ENCODE measurements around the gene BIN2.
"Not testable (repeated sequence)": the region's sequence is repeated elsewhere in the genome, so short reads cannot be mapped to it uniquely, and the experiment has no call there.

The BIN2 gene

DNA sequence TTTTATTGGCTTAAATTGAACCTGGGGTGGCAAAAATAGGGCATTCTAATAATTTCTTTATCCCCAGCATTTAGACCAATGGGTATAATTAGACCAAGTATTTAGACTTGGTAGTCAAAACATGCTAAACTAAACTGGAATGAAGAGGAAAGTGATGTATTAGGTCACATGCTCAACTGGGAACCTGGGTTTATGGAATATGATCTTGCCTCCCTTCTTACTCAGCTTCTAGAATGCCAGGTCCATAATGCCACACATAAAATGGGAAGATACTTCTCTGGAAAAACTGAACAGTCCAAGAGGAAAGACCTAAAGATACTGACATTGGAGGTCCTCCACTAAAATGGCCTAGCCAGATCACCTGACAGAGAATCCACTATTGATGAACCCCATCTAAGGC is 6.2 kb upstream of the BIN2 start:
- Mint-ChIP-seq H3K4me3 (peak overlapping the region; percentile 31), H3K9me3 (no peaks in the 10 kb centered on the region), H3K27ac (no peak overlapping the region), H3K36me3 (ENCODE audit: low read depth) (no peaks in the 10 kb centered on the region), H3K27me3 (no peaks in the 10 kb centered on the region), H3K4me1 (ENCODE audit: low read depth) (peaks cover 46% of the 10 kb centered on the region)

DNA sequence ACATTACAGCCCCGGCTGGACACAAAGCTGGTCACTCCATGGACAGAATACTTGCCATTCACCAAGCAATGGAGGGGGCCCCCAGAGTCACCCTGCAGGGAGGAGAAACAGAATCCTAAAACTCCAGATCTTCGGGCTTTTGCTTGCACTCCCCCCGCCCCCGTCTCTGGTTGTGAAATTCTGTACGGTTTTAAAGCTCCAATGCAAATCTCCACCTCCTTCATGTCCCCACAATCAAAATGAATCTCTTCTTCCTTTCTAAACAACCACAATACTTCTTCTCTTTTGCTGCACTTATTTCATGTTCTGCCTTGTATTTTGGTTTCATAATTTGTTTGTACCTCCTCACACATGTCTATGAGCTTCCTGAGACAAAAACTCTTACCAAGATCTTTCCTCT is 5.8 kb upstream of the BIN2 start:
- Mint-ChIP-seq H3K4me3 (peak overlapping the region; percentile 31), H3K36me3 (ENCODE audit: low read depth) (no peaks in the 10 kb centered on the region), H3K27ac (peak overlapping the region; percentile 87), H3K27me3 (no peaks in the 10 kb centered on the region), H3K9me3 (no peaks in the 10 kb centered on the region), H3K4me1 (ENCODE audit: low read depth) (peaks cover 51% of the 10 kb centered on the region)

DNA sequence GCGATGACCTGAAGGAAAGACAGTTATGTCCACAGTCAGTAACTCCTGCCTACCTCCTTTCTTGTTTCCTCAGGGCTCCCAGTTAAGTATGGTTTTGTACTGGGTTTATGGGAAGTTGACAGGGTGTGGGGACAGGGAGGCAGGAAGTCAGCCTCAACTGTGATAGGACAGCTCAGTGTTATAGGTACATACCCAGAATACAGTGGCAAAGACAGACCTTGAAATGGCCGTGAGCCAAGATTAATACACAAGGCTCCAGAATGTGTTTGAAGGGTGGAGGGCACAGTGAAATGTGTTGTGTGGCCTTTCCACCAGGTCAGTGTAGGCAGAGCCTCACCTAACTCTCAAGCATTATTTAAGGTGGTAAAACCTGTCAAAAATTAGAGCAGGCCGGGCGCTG is 4.6 kb upstream of the BIN2 start:
- Mint-ChIP-seq H3K27ac (no peak overlapping the region), H3K27me3 (no peaks in the 10 kb centered on the region), H3K4me1 (ENCODE audit: low read depth) (peaks cover 56% of the 10 kb centered on the region), H3K4me3 (peak overlapping the region; percentile 21), H3K36me3 (ENCODE audit: low read depth) (no peaks in the 10 kb centered on the region), H3K9me3 (no peaks in the 10 kb centered on the region)

DNA sequence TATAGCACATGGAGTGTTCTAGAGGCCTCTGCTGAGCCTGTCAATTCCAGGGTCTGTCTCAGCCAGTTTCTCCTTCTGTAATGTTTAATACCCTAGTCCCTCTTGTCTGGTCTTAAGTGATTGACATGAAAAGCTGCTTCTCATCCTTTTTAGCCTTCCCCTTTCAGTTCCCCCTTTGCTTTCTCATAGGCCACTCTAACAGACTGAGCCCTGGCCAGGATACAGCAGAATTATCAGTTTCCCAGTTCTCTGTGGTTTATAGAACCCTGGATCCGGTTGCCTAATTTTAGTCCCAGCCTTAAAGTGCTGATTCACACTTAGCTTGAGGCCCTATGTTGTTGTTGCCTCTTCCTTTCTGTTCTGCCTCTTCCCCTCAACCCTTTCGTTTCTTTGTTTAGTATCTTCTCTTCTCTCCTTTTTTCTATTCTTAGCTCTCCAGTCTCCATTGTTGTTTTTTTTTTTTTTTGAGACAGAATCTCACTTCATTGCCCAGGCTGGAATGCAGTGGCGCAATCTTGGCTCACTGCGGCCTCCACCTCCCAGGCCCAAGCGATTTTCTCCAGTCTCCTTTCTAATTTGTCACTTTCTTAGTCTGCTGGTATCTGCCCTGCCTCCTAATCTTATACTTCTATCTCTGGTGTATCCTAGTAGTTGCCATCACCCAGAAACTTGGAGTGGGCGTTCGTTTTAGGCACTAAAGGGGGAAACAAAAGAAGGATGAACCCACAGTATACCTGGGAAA is 2.9 kb upstream of the BIN2 start:
- H3K9me3 Mint-ChIP-seq, result no peaks in the 10 kb centered on the region
- H3K4me3 Mint-ChIP-seq, result peak overlapping the region; percentile 52
- peaks cover 71% of the 10 kb centered on the region for H3K4me1 Mint-ChIP-seq (ENCODE audit: low read depth)
- H3K36me3 Mint-ChIP-seq (ENCODE audit: low read depth), result peaks cover 9% of the 10 kb centered on the region
- no peaks in the 10 kb centered on the region for H3K27me3 Mint-ChIP-seq
- peak overlapping the region; percentile 95 for H3K27ac Mint-ChIP-seq

DNA sequence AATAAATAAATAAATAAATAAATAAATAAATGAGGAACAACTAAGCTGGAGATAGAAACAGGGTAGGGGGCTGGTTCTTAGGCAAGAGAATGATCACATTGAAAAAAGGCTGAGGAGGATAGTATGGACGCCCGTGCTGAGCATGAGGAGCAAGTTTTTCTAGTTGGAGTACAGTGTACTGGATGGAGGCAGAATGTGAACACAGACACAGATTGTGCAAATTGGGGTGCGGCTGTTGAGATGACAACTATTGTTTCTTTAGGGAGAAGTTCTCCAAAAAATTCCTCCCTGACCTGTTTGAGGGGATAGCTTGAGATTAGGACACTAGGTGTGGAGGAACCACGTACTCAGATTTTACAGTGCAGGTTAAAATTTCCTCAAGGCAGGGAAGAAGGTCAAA is 979 bp upstream of the BIN2 start:
- H3K27me3 Mint-ChIP-seq, result no peaks in the 10 kb centered on the region
- peak overlapping the region; percentile 80 for H3K27ac Mint-ChIP-seq
- no peaks in the 10 kb centered on the region for H3K9me3 Mint-ChIP-seq
- H3K4me3 Mint-ChIP-seq, result peak overlapping the region; percentile 63
- peaks cover 21% of the 10 kb centered on the region for H3K36me3 Mint-ChIP-seq (ENCODE audit: low read depth)
- H3K4me1 Mint-ChIP-seq (ENCODE audit: low read depth), result peaks cover 85% of the 10 kb centered on the region

DNA sequence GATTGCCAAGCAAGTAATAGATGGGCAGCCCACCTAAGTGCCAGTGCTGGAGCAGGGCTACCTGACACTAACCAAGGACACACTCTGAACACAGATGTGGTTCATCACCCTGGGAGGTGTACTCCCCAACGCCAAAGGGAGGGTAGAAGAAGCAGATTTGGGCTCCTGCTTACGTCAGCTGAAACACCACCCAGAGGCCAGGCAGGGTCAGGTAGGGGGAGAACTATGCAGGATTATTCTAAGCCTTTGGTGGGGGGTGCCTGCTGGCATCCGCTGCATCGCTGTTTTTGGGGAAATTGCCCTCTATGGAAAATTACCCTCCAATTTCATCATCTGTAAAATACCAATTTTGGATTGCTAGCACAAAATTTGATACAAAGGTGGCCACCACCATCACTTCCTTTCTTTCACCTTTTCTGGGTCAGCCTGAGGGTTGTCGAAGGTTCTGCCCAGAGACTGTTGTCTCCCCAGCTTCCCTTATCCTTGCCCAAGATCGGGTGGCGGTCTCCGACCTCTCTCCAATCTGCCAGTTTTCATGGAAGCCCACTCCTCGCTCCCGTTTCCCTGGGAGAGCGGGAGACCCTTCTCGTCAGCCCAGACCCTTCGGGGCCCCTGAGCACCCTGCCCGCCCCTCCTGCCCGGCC is 535 bp downstream of the BIN2 start:
- H3K4me1 Mint-ChIP-seq (ENCODE audit: low read depth), result peaks cover 88% of the 10 kb centered on the region
- H3K4me3 Mint-ChIP-seq, result peak overlapping the region; percentile 91
- H3K27me3 Mint-ChIP-seq, result no peaks in the 10 kb centered on the region
- H3K27ac Mint-ChIP-seq, result peak overlapping the region; percentile 98
- H3K9me3 Mint-ChIP-seq, result no peaks in the 10 kb centered on the region
- H3K36me3 Mint-ChIP-seq (ENCODE audit: low read depth), result peaks cover 26% of the 10 kb centered on the region

DNA sequence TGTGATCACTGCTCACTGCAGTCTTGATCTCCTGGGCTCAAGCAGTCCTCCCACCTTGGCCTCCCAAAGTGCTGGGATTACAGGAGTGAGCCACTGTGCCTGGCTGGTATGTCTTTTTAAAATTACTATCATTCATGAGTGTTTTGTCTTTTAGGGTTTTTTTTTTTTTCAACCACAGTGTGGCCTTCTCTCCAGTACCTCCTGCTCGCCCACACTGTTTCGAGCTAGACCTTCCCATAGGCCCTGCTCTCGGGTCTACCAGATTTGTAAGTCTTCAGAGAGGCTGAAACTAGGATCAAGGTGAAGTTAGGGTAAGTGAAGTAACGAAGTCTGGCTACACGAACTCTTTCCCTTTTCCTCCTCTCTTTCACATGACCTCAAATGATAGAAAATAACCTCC is 1.5 kb downstream of the BIN2 start:
- Mint-ChIP-seq H3K36me3 (ENCODE audit: low read depth) (peaks cover 31% of the 10 kb centered on the region), H3K9me3 (no peaks in the 10 kb centered on the region), H3K4me3 (peak overlapping the region; percentile 91), H3K27me3 (no peaks in the 10 kb centered on the region), H3K4me1 (ENCODE audit: low read depth) (peaks cover 85% of the 10 kb centered on the region), H3K27ac (peak overlapping the region; percentile 98)

DNA sequence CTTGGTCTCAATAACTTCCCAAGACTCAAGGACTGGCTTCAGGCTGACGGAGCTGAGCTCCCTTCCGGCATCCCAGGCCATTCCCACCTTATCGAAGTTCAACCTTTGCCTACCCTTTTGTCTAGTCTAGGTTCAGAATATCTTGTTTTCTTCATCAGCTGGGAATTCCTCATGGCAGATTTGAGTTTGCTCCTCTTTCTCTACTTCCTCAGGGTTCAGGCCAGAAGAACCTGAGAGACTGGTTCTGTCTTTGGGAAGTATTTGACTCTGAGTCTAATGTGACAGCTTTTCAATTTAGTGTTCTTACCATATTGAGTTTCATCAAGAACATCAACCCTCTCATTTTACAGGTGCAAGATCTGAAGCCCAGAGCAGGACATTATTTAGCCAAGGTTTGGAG is 2.1 kb downstream of the BIN2 start:
- Mint-ChIP-seq H3K27ac (peak overlapping the region; percentile 98), H3K9me3 (no peaks in the 10 kb centered on the region), H3K4me1 (ENCODE audit: low read depth) (peaks cover 84% of the 10 kb centered on the region), H3K36me3 (ENCODE audit: low read depth) (peaks cover 36% of the 10 kb centered on the region), H3K27me3 (no peaks in the 10 kb centered on the region), H3K4me3 (peak overlapping the region; percentile 91)

DNA sequence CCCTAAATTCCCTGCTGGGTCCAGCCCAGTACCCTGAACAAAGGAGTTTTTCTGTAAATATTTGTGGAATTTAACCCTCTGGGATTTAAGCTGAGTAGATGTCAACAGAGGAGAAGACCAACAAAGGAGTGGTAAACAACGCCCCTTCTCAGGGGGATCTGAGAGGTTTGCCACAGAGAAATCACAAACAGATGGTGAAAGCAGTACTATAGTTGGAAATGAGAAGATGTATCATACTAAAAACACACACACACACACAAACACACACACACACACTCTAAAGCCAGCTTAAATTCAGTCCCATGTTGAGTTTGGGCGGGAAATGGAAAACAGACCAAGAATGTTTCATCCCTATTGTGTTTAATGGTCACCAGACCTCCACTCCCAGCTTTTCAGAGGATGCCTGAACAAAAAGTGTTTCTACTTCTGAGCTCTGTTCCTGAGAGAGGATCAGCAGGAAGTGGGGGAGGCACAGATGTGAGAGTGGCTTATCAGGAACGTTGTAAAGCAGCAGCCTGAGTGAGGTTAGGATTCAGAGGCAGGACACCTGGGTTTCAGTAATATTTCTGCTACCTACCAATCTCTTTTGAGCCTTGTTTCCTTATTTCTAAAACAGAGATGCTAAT is 3.2 kb downstream of the BIN2 start:
- Mint-ChIP-seq H3K27me3 (no peaks in the 10 kb centered on the region), H3K27ac (peak overlapping the region; percentile 98), H3K4me1 (ENCODE audit: low read depth) (peaks cover 81% of the 10 kb centered on the region), H3K4me3 (peak overlapping the region; percentile 91), H3K9me3 (no peaks in the 10 kb centered on the region), H3K36me3 (ENCODE audit: low read depth) (peaks cover 40% of the 10 kb centered on the region)

DNA sequence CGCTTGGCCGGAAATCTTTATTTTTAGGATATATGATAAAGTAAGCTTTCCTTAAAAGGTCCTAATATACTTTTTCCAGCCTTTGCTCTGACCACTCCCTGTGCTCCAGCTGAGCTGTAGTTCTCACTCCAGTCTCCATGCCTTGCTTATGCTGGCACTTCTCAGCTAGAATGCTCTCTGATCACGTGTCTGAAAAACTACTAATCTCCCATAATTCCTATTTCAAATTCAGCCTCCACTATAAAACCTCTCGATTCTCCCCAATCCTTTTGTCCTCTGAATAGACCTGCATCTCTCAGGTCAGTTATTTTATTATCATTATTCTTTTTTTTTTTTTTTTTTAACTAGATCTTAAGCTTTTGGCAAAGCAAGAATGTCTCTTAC is 3.7 kb downstream of the BIN2 start:
- H3K27ac Mint-ChIP-seq, result peak overlapping the region; percentile 53
- H3K36me3 Mint-ChIP-seq (ENCODE audit: low read depth), result peaks cover 40% of the 10 kb centered on the region
- no peaks in the 10 kb centered on the region for H3K9me3 Mint-ChIP-seq
- peaks cover 80% of the 10 kb centered on the region for H3K4me1 Mint-ChIP-seq (ENCODE audit: low read depth)
- no peaks in the 10 kb centered on the region for H3K27me3 Mint-ChIP-seq
- H3K4me3 Mint-ChIP-seq, result peak overlapping the region; percentile 91

DNA sequence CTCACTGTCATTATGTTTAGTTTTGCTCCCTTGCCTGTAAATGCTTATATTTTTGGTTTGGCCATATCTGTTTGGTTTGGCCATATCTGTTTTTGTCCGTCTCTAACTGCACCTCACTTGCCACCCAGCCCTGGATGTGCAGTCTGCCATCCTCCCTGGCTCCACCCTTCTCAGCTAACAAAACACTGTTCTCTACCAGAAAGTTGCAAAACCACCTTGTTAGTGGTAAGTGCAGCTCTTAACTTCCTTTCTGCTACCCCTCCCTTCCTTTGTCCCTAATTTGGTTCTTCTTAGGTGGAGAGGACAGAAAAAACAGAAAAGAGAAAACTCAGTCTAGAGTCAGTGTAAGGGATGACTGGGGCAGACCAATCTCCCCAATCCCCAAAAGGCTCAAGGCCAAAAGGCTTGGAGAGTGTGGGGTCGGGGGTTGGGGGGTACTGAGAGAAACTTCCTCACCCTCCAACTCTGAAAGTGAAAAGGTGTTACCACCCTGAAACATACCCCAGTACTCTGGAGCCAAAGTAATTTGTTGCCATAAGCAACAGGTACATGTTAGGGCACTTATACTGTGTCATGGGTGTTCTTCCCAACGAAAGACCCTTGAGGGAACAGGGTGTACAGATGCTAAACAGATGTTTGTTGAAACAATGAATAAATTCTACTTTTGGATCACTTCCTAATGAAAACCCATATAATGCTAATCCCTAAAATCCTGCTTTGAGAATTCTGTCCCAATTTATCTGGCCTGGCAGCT is 5.0 kb downstream of the BIN2 start:
- peaks cover 73% of the 10 kb centered on the region for H3K4me1 Mint-ChIP-seq (ENCODE audit: low read depth)
- peak overlapping the region; percentile 40 for H3K4me3 Mint-ChIP-seq
- H3K27ac Mint-ChIP-seq, result peak overlapping the region; percentile 80
- peaks cover 40% of the 10 kb centered on the region for H3K36me3 Mint-ChIP-seq (ENCODE audit: low read depth)
- H3K27me3 Mint-ChIP-seq, result no peaks in the 10 kb centered on the region
- H3K9me3 Mint-ChIP-seq, result no peaks in the 10 kb centered on the region

DNA sequence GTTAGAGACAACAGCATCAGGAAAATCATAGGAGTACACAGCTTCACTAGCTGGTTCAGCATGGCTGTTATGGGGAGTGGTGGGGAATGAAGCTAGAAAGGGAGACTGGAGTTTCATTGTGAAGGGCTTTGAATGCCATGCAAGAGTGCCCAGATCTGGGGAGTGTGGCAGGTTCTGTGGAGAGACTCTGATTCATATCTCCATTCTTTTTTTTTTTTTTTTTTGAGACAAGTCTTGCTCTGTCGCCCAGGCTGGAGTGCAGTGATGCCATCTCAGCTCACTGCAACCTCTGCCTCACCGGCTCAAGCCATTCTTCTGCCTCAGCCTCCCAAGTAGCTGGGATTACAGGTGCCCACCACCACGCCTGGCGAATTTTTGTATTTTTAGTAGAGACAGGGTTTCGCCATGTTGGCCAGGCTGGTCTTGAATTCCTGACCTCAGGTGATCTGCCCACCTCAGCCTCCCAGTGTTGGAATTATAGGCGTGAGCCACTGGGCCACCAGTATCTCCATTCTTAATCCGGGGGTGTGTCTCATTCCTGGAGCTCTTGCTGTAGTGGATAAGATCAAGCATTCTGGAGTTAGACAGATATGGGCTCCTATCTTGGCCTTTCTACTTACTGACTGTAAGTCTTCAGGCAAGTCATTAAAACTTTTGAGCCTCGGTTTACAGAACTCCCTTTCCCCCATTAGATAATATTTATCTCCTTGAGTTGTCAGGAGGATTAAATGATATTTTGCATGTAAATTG is 5.7 kb downstream of the BIN2 start:
- Mint-ChIP-seq H3K27ac (peak overlapping the region; percentile 80), H3K36me3 (ENCODE audit: low read depth) (peaks cover 43% of the 10 kb centered on the region), H3K4me3 (peak overlapping the region; percentile 15), H3K4me1 (ENCODE audit: low read depth) (peaks cover 73% of the 10 kb centered on the region)
- H3K27me3 Mint-ChIP-seq, H3K9me3 Mint-ChIP-seq: not testable (repeated sequence)

DNA sequence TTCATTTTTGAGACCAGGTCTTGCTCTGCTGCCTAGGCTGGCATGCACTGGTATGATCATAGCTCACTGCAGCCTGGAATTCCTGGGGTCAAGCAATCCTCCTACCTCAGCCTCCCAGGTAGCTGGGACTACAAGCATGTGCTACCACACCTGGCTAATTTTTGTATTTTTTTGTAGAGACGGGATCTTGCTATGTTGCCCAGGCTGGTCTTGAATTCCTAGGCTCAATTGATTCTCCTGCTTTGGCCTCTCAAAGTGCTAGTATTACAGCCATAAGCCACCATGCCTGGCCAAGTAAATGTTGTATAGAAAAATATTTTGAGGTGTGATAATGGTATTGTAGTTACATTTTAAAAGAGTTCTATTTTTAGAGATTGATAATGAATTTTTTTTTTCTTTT is 12.6 kb downstream of the BIN2 start:
- Mint-ChIP-seq H3K36me3 (ENCODE audit: low read depth) (peaks cover 46% of the 10 kb centered on the region), H3K27ac (no peak overlapping the region), H3K4me1 (ENCODE audit: low read depth) (peaks cover 55% of the 10 kb centered on the region), H3K27me3 (no peaks in the 10 kb centered on the region), H3K9me3 (no peaks in the 10 kb centered on the region), H3K4me3 (no peak overlapping the region)
